ENCODE results near the gene F11R.

DNA sequence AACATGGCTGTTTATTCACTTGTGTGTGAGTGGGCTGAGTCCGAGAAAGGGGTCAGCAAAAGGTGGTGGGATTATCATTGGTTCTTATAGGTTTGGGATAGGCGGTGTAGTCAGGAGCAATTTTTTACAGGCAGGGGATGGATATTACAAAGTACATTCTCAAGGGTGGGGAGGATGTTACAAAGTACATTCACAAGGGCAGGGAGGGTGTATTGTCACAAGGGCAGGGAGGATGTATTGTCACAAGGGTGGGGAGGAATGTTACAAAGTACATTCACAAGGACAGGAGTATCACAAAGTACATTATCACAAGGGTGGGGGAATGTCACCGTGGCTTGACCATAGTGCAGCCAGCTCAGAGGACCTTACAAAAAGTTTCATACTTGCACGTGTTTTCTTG, 35.2 kb downstream of the F11R start:
- TF ChIP-seq POLR2A (IDR thresholded peaks at IDR 0.05) (no peak), CTCF (IDR thresholded peaks at IDR 0.05) (no peak), POLR2AphosphoS5 (IDR thresholded peaks at IDR 0.05) (no peak)
